CD14-positive monocyte (primary cell): ENCODE measurements around the gene TIAM1. TPM values are rescaled to one million over a fixed set of nuclear protein-coding genes. Genes with fewer than 3 reads are reported as not detected.

Experiments
- DNase-seq, 3 donors: peaks; one replicate each; pipeline ENCODE4 v3.0.0-alpha.2; 2011 to 2022
- H2AFZ ChIP-seq: 2 replicates; pipeline ENCODE4 v1.6.0; 2012; ENCODE audit warnings: mild to moderate bottlenecking, low read depth, low read length, inconsistent platforms; ENCODE audit not compliant: insufficient read depth, poor library complexity, severe bottlenecking
- H3K27ac ChIP-seq, 2 donors: 1 replicate in 1 of 2; 2 replicates in 1 of 2; pipeline ENCODE4 v1.5.1; 2012 to 2013; ENCODE audit warnings: low read length in 2 of 2, control low read depth in 1 of 2, inconsistent platforms in 1 of 2, low read depth in 1 of 2, mild to moderate bottlenecking in 1 of 2
- H3K27me3 ChIP-seq, 2 donors: one replicate each; pipeline versions ENCODE4 v1.6.0 to v1.6.1; 2011 to 2013; ENCODE audit warnings: low read length in 2 of 2; ENCODE audit not compliant: control insufficient read depth in 2 of 2, insufficient read depth in 2 of 2
- H3K36me3 ChIP-seq, 2 donors: replicated peaks in 1 of 2; 1 replicate in 1 of 2; 2 replicates in 1 of 2; pipeline versions ENCODE4 v1.5.1 to v1.6.1; 2012 to 2013; ENCODE audit warnings: low read length in 2 of 2, control low read depth in 1 of 2, inconsistent platforms in 1 of 2, mild to moderate bottlenecking in 1 of 2; ENCODE audit not compliant: insufficient read depth in 2 of 2, control insufficient read depth in 1 of 2
- H3K4me1 ChIP-seq, 2 donors: 1 replicate in 1 of 2; 2 replicates in 1 of 2; pipeline versions ENCODE4 v1.5.1 to v1.6.1; 2012 to 2013; ENCODE audit warnings: low read length in 2 of 2, control low read depth in 1 of 2, inconsistent platforms in 1 of 2, mild to moderate bottlenecking in 1 of 2, moderate library complexity in 1 of 2; ENCODE audit not compliant: insufficient read depth in 2 of 2, control insufficient read depth in 1 of 2
- H3K4me2 ChIP-seq: replicated peaks from 2 replicates; pipeline ENCODE3; 2012; ENCODE audit warnings: low read length, moderate library complexity, mild to moderate bottlenecking; ENCODE audit not compliant: poor library complexity, severe bottlenecking; ENCODE audit errors: extremely low read depth
- H3K4me3 ChIP-seq, 3 experiments: fragments of 200-600 bp in 1 of 3; sonication (generic) in 1 of 3; replicated peaks in 1 of 3; 1 replicate in 2 of 3; 2 replicates in 1 of 3; pipeline ENCODE4 v1.5.1; 2011 to 2013; ENCODE audit warnings: low read length in 3 of 3, mild to moderate bottlenecking in 3 of 3, control low read depth in 2 of 3, low read depth in 2 of 3, inconsistent platforms in 1 of 3, moderate library complexity in 1 of 3
- H3K79me2 ChIP-seq: 2 replicates; pipeline ENCODE4 v1.6.0; 2012; ENCODE audit warnings: mild to moderate bottlenecking, control low read depth, inconsistent platforms, low read length, moderate library complexity; ENCODE audit not compliant: insufficient read depth
- H3K9ac ChIP-seq: 2 replicates; pipeline ENCODE4 v1.6.0; 2017; ENCODE audit warnings: low read length, mild to moderate bottlenecking; ENCODE audit not compliant: insufficient read depth, poor library complexity, severe bottlenecking
- H3K9me3 ChIP-seq, 2 donors: replicated peaks in 1 of 2; 1 replicate in 1 of 2; 2 replicates in 1 of 2; pipeline versions ENCODE4 v1.5.1 to v1.6.1; 2012 to 2013; ENCODE audit warnings: low read length in 2 of 2, control low read depth in 1 of 2; ENCODE audit not compliant: control insufficient read depth in 1 of 2, insufficient read depth in 1 of 2
- H4K20me1 ChIP-seq: 2 replicates; pipeline ENCODE4 v1.6.0; 2012; ENCODE audit warnings: mild to moderate bottlenecking, low read length, control low read depth, moderate library complexity; ENCODE audit not compliant: insufficient read depth
- H3K27ac Mint-ChIP-seq, 7 donors: one replicate each; pipeline ENCODE4 v1.8.0; 2020; ENCODE audit warnings: mild to moderate bottlenecking in 7 of 7, mixed read lengths in 7 of 7, moderate library complexity in 6 of 7, inconsistent platforms in 2 of 7
- H3K27me3 Mint-ChIP-seq, 3 donors: one replicate each; pipeline ENCODE4 v1.8.0; 2021 to 2022; ENCODE audit warnings: low read depth in 3 of 3, mild to moderate bottlenecking in 3 of 3, mixed read lengths in 3 of 3, moderate library complexity in 3 of 3, inconsistent platforms in 1 of 3
- H3K36me3 Mint-ChIP-seq, 2 donors: one replicate each; pipeline ENCODE4 v1.8.0; 2020; ENCODE audit warnings: mixed read lengths in 2 of 2, inconsistent platforms in 1 of 2, mild to moderate bottlenecking in 1 of 2
- H3K4me1 Mint-ChIP-seq: one replicate; pipeline ENCODE4 v1.8.0; 2020; ENCODE audit warnings: mild to moderate bottlenecking, mixed read lengths
- H3K4me3 Mint-ChIP-seq, 2 donors: one replicate each; pipeline ENCODE4 v1.8.0; 2020; ENCODE audit warnings: mild to moderate bottlenecking in 2 of 2, mixed read lengths in 2 of 2, moderate library complexity in 1 of 2
- H3K9me3 Mint-ChIP-seq, 7 donors: one replicate each; pipeline ENCODE4 v1.8.0; 2020 to 2022; ENCODE audit warnings: mixed read lengths in 7 of 7, mild to moderate bottlenecking in 6 of 7, moderate library complexity in 6 of 7, inconsistent platforms in 2 of 7
- WGBS: methylation state at CpG from one replicate; pipeline ENCODE4 v1.1.5; 2013; ENCODE audit warnings: missing lambda C conversion rate; ENCODE audit not compliant: insufficient coverage; 5-methylcytosine and 5-hydroxymethylcytosine counted together
- intact Hi-C, 2 donors: fragments of 100-400 bp; cut with micrococcal nuclease; formaldehyde crosslinking; loops; one replicate each; pipeline versions ENCODE4 v1.15.0 to v1.15.1; 2023
- polyA plus RNA-seq, 3 donors: library from polyadenylated mRNA; depleted of rRNA in 1 of 3; unstranded in 2 of 3; stranded (reverse) in 1 of 3; fragments of 300-500 nt in 2 of 3; fragments of >200 nt in 1 of 3; fragmentation: Illumina TruSeq in 2 of 3; gene quantifications; 1 replicate in 2 of 3; 2 replicates in 1 of 3; pipeline ENCODE4 v1.2.3, GENCODE V29; 2012 to 2021
- TF ChIP-seq, protein P1 (sequence below): fragments of 200-600 bp; IDR thresholded peaks from one replicate; pipeline ENCODE4 v1.8.0; 2022; ENCODE audit warnings: antibody characterized with exemption, mild to moderate bottlenecking

Gene TIAM1
- polyA plus RNA-seq, 3 donors = 17.7 to 55.0 (median 45.3) TPM

DNA sequence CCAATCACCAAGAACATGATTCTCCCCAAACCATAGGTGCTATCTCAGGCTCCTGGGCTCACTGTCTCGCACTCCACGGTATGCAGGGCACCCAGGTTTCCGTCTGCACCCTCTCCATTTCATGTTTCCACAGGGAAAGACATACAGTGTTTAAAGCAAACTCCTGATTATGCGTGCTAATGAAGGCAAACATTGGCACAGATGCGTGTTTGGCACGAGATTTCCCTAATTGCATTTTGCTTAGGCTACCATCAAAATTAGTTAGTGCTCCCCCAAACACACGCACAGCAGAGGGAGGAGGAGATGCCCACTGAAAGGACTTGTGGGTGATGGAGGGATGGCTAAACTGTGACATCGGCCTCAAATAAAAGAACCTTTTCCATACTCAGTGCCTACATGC is 32.2 kb upstream of the TIAM1 start:
- peaks cover 4 to 7% (median 4%) of the 10 kb centered on the region in 3 donors for H3K27me3 Mint-ChIP-seq

DNA sequence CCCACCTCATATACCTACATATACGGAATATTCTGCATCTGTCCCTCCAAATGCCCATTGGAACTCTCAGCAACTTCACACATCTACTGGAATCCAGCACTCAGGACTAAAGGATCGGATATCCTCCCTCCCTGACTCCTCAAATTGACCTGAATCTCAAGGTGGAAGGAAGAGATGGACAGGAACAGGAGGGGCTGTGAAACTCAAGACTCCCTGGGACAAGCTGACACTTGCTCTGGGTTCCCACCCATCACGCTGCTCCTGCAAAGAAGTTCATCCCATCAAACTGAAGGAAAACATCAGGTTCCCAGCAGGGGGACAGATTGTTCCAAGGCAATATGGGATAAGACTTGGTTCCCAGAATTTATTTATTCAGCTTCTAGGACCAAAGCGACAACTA is 30.3 kb upstream of the TIAM1 start:
- Histone ChIP-seq H3K36me3 (no peaks in the 10 kb centered on the region), H4K20me1 (no peaks in the 10 kb centered on the region), H3K4me1 (no peaks in the 10 kb centered on the region), H3K27ac (no peak overlapping the region), H3K9me3 (no peaks in the 10 kb centered on the region), H3K4me3 (no peak overlapping the region), H3K4me2 (no peak overlapping the region), H3K9ac (no peak overlapping the region), H3K27me3 (no peaks in the 10 kb centered on the region), H2AFZ (no peak overlapping the region), H3K79me2 (no peaks in the 10 kb centered on the region)
- peaks cover 0 to under 1% (median 0%) of the 10 kb centered on the region in 7 donors for H3K9me3 Mint-ChIP-seq
- H3K36me3 Mint-ChIP-seq = no peaks in the 10 kb centered on the region
- intact Hi-C loops = no loop called here
- WGBS = 100% methylated on average over 2 of the region's 4 CpGs
- H3K4me1 Mint-ChIP-seq = no peaks in the 10 kb centered on the region
- H3K27ac Mint-ChIP-seq = peak overlapping the region in 2 of 7 donors; percentile 60 to 63
- TF ChIP-seq, protein P1, sequence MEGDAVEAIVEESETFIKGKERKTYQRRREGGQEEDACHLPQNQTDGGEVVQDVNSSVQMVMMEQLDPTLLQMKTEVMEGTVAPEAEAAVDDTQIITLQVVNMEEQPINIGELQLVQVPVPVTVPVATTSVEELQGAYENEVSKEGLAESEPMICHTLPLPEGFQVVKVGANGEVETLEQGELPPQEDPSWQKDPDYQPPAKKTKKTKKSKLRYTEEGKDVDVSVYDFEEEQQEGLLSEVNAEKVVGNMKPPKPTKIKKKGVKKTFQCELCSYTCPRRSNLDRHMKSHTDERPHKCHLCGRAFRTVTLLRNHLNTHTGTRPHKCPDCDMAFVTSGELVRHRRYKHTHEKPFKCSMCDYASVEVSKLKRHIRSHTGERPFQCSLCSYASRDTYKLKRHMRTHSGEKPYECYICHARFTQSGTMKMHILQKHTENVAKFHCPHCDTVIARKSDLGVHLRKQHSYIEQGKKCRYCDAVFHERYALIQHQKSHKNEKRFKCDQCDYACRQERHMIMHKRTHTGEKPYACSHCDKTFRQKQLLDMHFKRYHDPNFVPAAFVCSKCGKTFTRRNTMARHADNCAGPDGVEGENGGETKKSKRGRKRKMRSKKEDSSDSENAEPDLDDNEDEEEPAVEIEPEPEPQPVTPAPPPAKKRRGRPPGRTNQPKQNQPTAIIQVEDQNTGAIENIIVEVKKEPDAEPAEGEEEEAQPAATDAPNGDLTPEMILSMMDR = no peak
- H3K27me3 Mint-ChIP-seq = peaks cover 4 to 10% (median 7%) of the 10 kb centered on the region in 3 donors
- no peak for DNase-seq
- no peak overlapping the region for H3K4me3 Mint-ChIP-seq

More for the DNA sequence above, 32.2 kb upstream of the TIAM1 start:
- Mint-ChIP-seq H3K9me3 (peaks cover 0 to 2% (median 0%) of the 10 kb centered on the region in 7 donors), H3K27ac (no peak overlapping the region), H3K4me1 (no peaks in the 10 kb centered on the region), H3K4me3 (no peak overlapping the region), H3K36me3 (no peaks in the 10 kb centered on the region)
- Histone ChIP-seq H3K4me1 (no peaks in the 10 kb centered on the region), H3K4me2 (no peak overlapping the region), H3K27me3 (no peaks in the 10 kb centered on the region), H3K27ac (no peak overlapping the region), H3K9me3 (no peaks in the 10 kb centered on the region), H3K4me3 (no peak overlapping the region), H3K79me2 (no peaks in the 10 kb centered on the region), H3K36me3 (no peaks in the 10 kb centered on the region), H2AFZ (no peak overlapping the region), H3K9ac (no peak overlapping the region), H4K20me1 (no peaks in the 10 kb centered on the region)
- intact Hi-C loops = no loop called here
- TF ChIP-seq, protein P1 = no peak
- WGBS = 98% methylated on average over 4 of the region's 8 CpGs
- no peak for DNase-seq
